Measurements from ENCODE around the gene ARL13A.
"Not testable (repeated sequence)": the region's sequence is repeated elsewhere in the genome, so short reads cannot be mapped to it uniquely, and the experiment has no call there.

The ARL13A gene

GRCh38 chrX:100969408-100969807 is at the start of gene ARL13A:
Gene ARL13A (plus strand): TSS chrX:100969708. CDS start chrX:100973690, 3,982 bp downstream.
- no peak for DNase-seq (ENCODE audit: low read depth, low spot score)

- no peak for DNase-seq (ENCODE audit: low read depth, low spot score)
Measured at GRCh38 chrX:100924375-100924774, 45.1 kb upstream of the ARL13A start.

GRCh38 chrX:100926453-100926852 is 43.1 kb upstream of the ARL13A start:
- no peak for DNase-seq (ENCODE audit: low read depth, low spot score)

- DNase-seq (ENCODE audit: low read depth, low spot score), result peak; percentile 92
Measured at GRCh38 chrX:100928660-100929613, 40.6 kb upstream of the ARL13A start, which contains the start of gene XKRX. Gene XKRX (minus strand): TSS chrX:100928917. CDS start chrX:100928304, 613 bp downstream.

GRCh38 chrX:100931218-100931924 is 38.1 kb upstream of the ARL13A start:
- DNase-seq (ENCODE audit: low read depth, low spot score), result no peak

GRCh38 chrX:100931925-100932285 is 37.6 kb upstream of the ARL13A start:
- no peak for DNase-seq (ENCODE audit: low read depth, low spot score)

GRCh38 chrX:100935767-100936166 is 33.7 kb upstream of the ARL13A start:
- DNase-seq (ENCODE audit: low read depth, low spot score), result no peak

GRCh38 chrX:100939333-100939732 is 30.2 kb upstream of the ARL13A start:
- no peak for DNase-seq (ENCODE audit: low read depth, low spot score)

GRCh38 chrX:100944601-100945000 is 24.9 kb upstream of the ARL13A start:
- DNase-seq (ENCODE audit: low read depth, low spot score), result no peak

- DNase-seq (ENCODE audit: low read depth, low spot score), result peak; percentile 62
Measured at GRCh38 chrX:100946299-100946927, 23.1 kb upstream of the ARL13A start.

- DNase-seq (ENCODE audit: low read depth, low spot score), result no peak
Measured at GRCh38 chrX:100948557-100948956, 21.0 kb upstream of the ARL13A start.

- DNase-seq (ENCODE audit: low read depth, low spot score), result no peak
Measured at GRCh38 chrX:100962811-100963210, 6.7 kb upstream of the ARL13A start.

- no peak for DNase-seq (ENCODE audit: low read depth, low spot score)
Measured at GRCh38 chrX:100964362-100964761, 5.1 kb upstream of the ARL13A start.

GRCh38 chrX:100969936-100970335 is 428 bp downstream of the ARL13A start:
- DNase-seq (ENCODE audit: low read depth, low spot score), result no peak

- no peak for DNase-seq (ENCODE audit: low read depth, low spot score)
Measured at GRCh38 chrX:100973411-100973810, 3.9 kb downstream of the ARL13A start.

- no peak for DNase-seq (ENCODE audit: low read depth, low spot score)
Measured at GRCh38 chrX:100975212-100975611, 5.7 kb downstream of the ARL13A start.

GRCh38 chrX:100976211-100976610 is 6.7 kb downstream of the ARL13A start:
- no peak for DNase-seq (ENCODE audit: low read depth, low spot score)

GRCh38 chrX:100979881-100980607 is 10.5 kb downstream of the ARL13A start:
- DNase-seq (ENCODE audit: low read depth, low spot score), result peak; percentile 52

- no peak for DNase-seq (ENCODE audit: low read depth, low spot score)
Measured at GRCh38 chrX:100980608-100981497, 11.3 kb downstream of the ARL13A start.

GRCh38 chrX:100981498-100981845 is 12.0 kb downstream of the ARL13A start:
- DNase-seq (ENCODE audit: low read depth, low spot score), result not testable (repeated sequence)

- DNase-seq (ENCODE audit: low read depth, low spot score), result no peak
Measured at GRCh38 chrX:100984818-100985217, 15.3 kb downstream of the ARL13A start.
